ENCODE data around the gene TRAF1. TPM values are rescaled to one million over a fixed set of nuclear protein-coding genes. Genes with fewer than 3 reads are reported as not detected.

Gene TRAF1
- total RNA-seq, 2 donors from 2014 or later: 1.5 to 3.1 TPM

DNA sequence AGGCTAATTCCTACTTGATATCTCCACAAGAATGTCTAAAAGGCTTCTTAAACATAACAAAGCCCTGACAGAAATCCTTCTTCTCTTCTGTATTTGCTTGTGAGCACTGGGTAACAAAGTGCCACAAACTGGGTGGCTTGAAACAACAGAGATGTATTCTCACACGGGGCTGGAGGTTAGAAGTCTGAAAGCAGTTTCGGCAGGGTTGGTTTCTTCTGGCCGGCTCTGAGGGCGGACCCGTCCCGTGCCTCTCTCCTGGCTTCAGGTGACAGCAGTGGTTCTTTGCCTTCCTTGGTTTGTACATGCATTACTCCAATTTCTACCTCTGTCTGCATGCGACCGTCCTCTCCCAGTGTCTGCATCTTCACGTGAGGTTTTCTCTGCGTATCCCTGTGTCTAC lies 14.0 kb upstream of the TRAF1 start:
- no peaks in the 10 kb centered on the region for H3K9me3 ChIP-seq
- H3K4me1 ChIP-seq: no peaks in the 10 kb centered on the region
- no peak overlapping the region for H3K4me3 ChIP-seq
- TF ChIP-seq, protein P1, sequence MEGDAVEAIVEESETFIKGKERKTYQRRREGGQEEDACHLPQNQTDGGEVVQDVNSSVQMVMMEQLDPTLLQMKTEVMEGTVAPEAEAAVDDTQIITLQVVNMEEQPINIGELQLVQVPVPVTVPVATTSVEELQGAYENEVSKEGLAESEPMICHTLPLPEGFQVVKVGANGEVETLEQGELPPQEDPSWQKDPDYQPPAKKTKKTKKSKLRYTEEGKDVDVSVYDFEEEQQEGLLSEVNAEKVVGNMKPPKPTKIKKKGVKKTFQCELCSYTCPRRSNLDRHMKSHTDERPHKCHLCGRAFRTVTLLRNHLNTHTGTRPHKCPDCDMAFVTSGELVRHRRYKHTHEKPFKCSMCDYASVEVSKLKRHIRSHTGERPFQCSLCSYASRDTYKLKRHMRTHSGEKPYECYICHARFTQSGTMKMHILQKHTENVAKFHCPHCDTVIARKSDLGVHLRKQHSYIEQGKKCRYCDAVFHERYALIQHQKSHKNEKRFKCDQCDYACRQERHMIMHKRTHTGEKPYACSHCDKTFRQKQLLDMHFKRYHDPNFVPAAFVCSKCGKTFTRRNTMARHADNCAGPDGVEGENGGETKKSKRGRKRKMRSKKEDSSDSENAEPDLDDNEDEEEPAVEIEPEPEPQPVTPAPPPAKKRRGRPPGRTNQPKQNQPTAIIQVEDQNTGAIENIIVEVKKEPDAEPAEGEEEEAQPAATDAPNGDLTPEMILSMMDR (IDR thresholded peaks at IDR 0.05): no peak
- H3K36me3 ChIP-seq: no peaks in the 10 kb centered on the region
- intact Hi-C loops (cut with DNase I): no loop called here
- no peak for DNase-seq
- no peak overlapping the region for H3K9ac ChIP-seq (ENCODE audit: low read depth in 2 of 2, low read length in 2 of 2)
- no peak overlapping the region for H3K27ac ChIP-seq
- H3K27me3 ChIP-seq: no peaks in the 10 kb centered on the region

DNA sequence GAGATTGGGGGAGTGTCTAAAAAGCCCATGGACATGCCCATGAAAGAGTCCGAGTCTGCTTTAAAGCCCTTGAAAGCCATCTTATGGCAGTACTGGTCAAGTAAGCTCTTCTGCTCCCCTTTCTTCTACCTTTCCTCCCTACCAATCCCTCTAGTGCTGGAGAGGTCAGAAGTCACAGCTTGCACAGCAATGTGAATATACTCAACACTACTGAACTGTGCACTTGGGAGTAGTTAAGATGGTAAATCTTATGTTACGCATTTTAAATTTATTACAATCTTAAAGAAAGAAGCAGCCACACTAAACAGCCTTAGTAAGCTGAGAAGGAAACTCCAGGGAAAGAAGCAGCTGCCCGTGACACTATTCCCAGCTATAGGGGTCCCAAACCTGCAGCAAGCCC lies 12.3 kb upstream of the TRAF1 start:
- intact Hi-C loops (cut with DNase I): loop anchor here (5.0 kb wide), 2 partner anchors 72 to 167 kb away; no protein-coding TSS in a partner anchor

GRCh38 chr9:120937596-120937995 lies 11.0 kb upstream of the TRAF1 start:
- H3K4me3 ChIP-seq: no peak overlapping the region
- intact Hi-C loops (cut with DNase I): loop anchor here (2.0 to 5.0 kb wide), 3 partner anchors 70 to 179 kb away; no protein-coding TSS in a partner anchor
- H3K27me3 ChIP-seq: no peaks in the 10 kb centered on the region
- TF ChIP-seq, protein P1 (IDR thresholded peaks at IDR 0.05): no peak
- H3K9me3 ChIP-seq: no peaks in the 10 kb centered on the region
- peaks cover 5% of the 10 kb centered on the region for H3K4me1 ChIP-seq
- DNase-seq: no peak
- peak overlapping the region; percentile 40 for H3K27ac ChIP-seq
- no peak overlapping the region for H3K9ac ChIP-seq (ENCODE audit: low read depth in 2 of 2, low read length in 2 of 2)
- H3K36me3 ChIP-seq: no peaks in the 10 kb centered on the region

More for the DNA sequence above, 12.3 kb upstream of the TRAF1 start:
- H3K4me1 ChIP-seq: peaks cover 5% of the 10 kb centered on the region
- H3K9ac ChIP-seq (ENCODE audit: low read depth in 2 of 2, low read length in 2 of 2): no peak overlapping the region
- H3K36me3 ChIP-seq: no peaks in the 10 kb centered on the region
- H3K9me3 ChIP-seq: no peaks in the 10 kb centered on the region
- no peaks in the 10 kb centered on the region for H3K27me3 ChIP-seq
- H3K27ac ChIP-seq: no peak overlapping the region
- TF ChIP-seq, protein P1 (IDR thresholded peaks at IDR 0.05): no peak
- no peak for DNase-seq
- no peak overlapping the region for H3K4me3 ChIP-seq

DNA sequence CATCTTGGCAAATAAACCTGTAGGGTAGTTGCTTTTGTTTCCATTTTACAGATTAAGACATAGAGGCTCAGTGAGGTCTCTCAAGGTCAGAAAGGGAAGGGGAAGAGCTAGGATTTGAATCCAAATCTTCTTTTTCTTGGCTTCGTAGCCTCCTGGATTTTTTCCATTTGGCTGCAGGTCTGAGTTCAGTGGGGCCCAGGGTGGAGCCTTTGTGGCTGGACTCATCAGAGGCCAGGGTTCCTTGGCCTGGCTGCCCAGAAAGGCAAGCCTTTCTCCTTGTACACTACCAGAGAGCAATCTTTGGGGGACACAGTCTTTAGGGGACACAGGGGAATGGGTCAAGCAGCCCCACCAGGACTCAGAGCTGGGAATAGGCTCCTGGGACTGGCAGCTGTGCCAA lies 10.5 kb upstream of the TRAF1 start:
- peak overlapping the region; percentile 40 for H3K27ac ChIP-seq
- H3K27me3 ChIP-seq: no peaks in the 10 kb centered on the region
- peaks cover 5% of the 10 kb centered on the region for H3K4me1 ChIP-seq
- no peak overlapping the region for H3K4me3 ChIP-seq
- TF ChIP-seq, protein P1 (IDR thresholded peaks at IDR 0.05): no peak
- H3K9me3 ChIP-seq: no peaks in the 10 kb centered on the region
- H3K36me3 ChIP-seq: no peaks in the 10 kb centered on the region
- no peak overlapping the region for H3K9ac ChIP-seq (ENCODE audit: low read depth in 2 of 2, low read length in 2 of 2)
- DNase-seq: no peak
- intact Hi-C loops (cut with DNase I): loop anchor here (2.0 to 5.0 kb wide), 3 partner anchors 70 to 178 kb away; no protein-coding TSS in a partner anchor

DNA sequence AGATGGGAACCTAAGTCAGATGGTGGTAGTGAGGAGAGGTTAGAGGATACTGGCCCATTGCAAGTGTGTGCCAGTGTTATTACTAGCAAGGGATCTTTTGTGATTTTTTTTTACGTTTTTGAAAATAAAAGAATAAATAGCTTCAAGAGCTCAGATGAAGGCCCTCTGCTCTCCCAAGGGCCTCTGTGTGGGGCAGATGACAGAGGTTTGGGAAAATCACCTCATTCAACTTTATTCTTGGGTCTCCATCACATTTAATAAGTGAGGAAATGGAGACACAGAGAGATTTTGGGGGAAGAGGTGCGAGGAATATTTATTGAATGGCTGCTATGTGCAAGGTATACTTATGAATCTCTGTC lies 10.1 kb upstream of the TRAF1 start:
- H3K9ac ChIP-seq (ENCODE audit: low read depth in 2 of 2, low read length in 2 of 2): no peak overlapping the region
- intact Hi-C loops (cut with DNase I): loop anchor here (2.0 to 5.0 kb wide), 3 partner anchors 69 to 178 kb away; no protein-coding TSS in a partner anchor
- no peaks in the 10 kb centered on the region for H3K9me3 ChIP-seq
- peaks cover 5% of the 10 kb centered on the region for H3K4me1 ChIP-seq
- H3K4me3 ChIP-seq: no peak overlapping the region
- H3K36me3 ChIP-seq: no peaks in the 10 kb centered on the region
- H3K27me3 ChIP-seq: no peaks in the 10 kb centered on the region
- H3K27ac ChIP-seq: peak overlapping the region; percentile 40
- TF ChIP-seq, protein P1 (IDR thresholded peaks at IDR 0.05): peak; percentile 2
- no peak for DNase-seq

All from colonic mucosa (tissue), 4 donors.